GM18505 (cell line): ENCODE measurements around the gene CFAP97D1.

Experiments
- ATAC-seq: cut with Tn5 transposase; IDR thresholded peaks from one replicate; pipeline ENCODE4 v1.9.1; 2021; ENCODE audit not compliant: unreplicated experiment
- POLR2A ChIP-seq: IDR thresholded peaks from 4 replicates; pipeline ENCODE4 v1.6.1; 2011; ENCODE audit warnings: borderline replicate concordance; ENCODE audit not compliant: insufficient read depth, insufficient read length; ENCODE audit errors: extremely low read depth

The CFAP97D1 gene

GRCh38 chr17:43757171-43757660, 23.0 kb upstream of the CFAP97D1 start:
- no peak for ATAC-seq
- TF ChIP-seq POLR2A = no peak

- no peak for TF ChIP-seq POLR2A
- ATAC-seq = no peak
These were observed 22.1 kb upstream of the CFAP97D1 start for GRCh38 chr17:43758086-43758485.

GRCh38 chr17:43758497-43759174, 21.6 kb upstream of the CFAP97D1 start, which contains the start of gene SOST:
Gene SOST (minus strand): TSS chr17:43758791. CDS start chr17:43758741, 50 bp downstream.
- ATAC-seq = no peak
- TF ChIP-seq POLR2A = no peak

GRCh38 chr17:43759836-43760235, 20.4 kb upstream of the CFAP97D1 start:
- ATAC-seq = no peak
- no peak for TF ChIP-seq POLR2A

GRCh38 chr17:43760254-43760852, 19.9 kb upstream of the CFAP97D1 start:
- no peak for TF ChIP-seq POLR2A
- no peak for ATAC-seq

GRCh38 chr17:43766413-43767052, 13.7 kb upstream of the CFAP97D1 start:
- no peak for ATAC-seq
- no peak for TF ChIP-seq POLR2A

- no peak for TF ChIP-seq POLR2A
- no peak for ATAC-seq
These were observed 13.1 kb upstream of the CFAP97D1 start for GRCh38 chr17:43767053-43767712.

- TF ChIP-seq POLR2A = no peak
- ATAC-seq = no peak
These were observed 12.5 kb upstream of the CFAP97D1 start for GRCh38 chr17:43767713-43768059.

GRCh38 chr17:43768382-43768781, 11.9 kb upstream of the CFAP97D1 start:
- no peak for ATAC-seq
- no peak for TF ChIP-seq POLR2A

GRCh38 chr17:43768943-43769342, 11.3 kb upstream of the CFAP97D1 start:
- ATAC-seq = no peak

GRCh38 chr17:43769426-43769825, 10.8 kb upstream of the CFAP97D1 start:
- no peak for TF ChIP-seq POLR2A
- ATAC-seq = no peak

More at GRCh38 chr17:43768943-43769342, 11.3 kb upstream of the CFAP97D1 start:
- TF ChIP-seq POLR2A = no peak

GRCh38 chr17:43769859-43770258, 10.4 kb upstream of the CFAP97D1 start:
- no peak for ATAC-seq

GRCh38 chr17:43770957-43771356, 9.3 kb upstream of the CFAP97D1 start:
- no peak for TF ChIP-seq POLR2A
- ATAC-seq = no peak

More at GRCh38 chr17:43769859-43770258, 10.4 kb upstream of the CFAP97D1 start:
- no peak for TF ChIP-seq POLR2A
